H1 (cell line): ENCODE results near the gene ZAP70. TPM values are rescaled to one million over a fixed set of nuclear protein-coding genes. Genes with fewer than 3 reads are reported as not detected.

Source experiments
- CTCF ChIA-PET: fragments of 300-600 bp; sonication (Branson Sonifier 250); formaldehyde crosslinking; loops from one replicate; lab custom pipeline; 2021; ENCODE audit not compliant: partially characterized antibody; lab: Charles Lee
- POLR2A ChIA-PET: fragments of 300-600 bp; sonication (Branson Sonifier 250); formaldehyde crosslinking; loops from one replicate; lab custom pipeline; 2021; ENCODE audit warnings: inconsistent platforms; ENCODE audit not compliant: partially characterized antibody; lab: Charles Lee
- DNase-seq, 2 experiments: peaks; one replicate each; pipeline versions ENCODE4 v3.0.0 to v3.0.0-alpha.2; 2010 to 2022; ENCODE audit warnings: low spot score in 2 of 2, low read depth in 1 of 2, mixed read lengths in 1 of 2
- FAIRE-seq: peaks from 2 replicates; lab custom pipeline; 2011; peaks lifted over from hg19 to GRCh38; lab: Jason Lieb, UNC
- H2AFZ ChIP-seq: 2 replicates; pipeline ENCODE4 v1.8.1; 2012; ENCODE audit warnings: low read length, inconsistent platforms
- H2AK5ac ChIP-seq: 2 replicates; pipeline ENCODE4 v1.6.1; 2013; ENCODE audit warnings: low read depth, low read length
- H2BK120ac ChIP-seq: replicated peaks from 2 replicates; pipeline ENCODE3; 2013; ENCODE audit warnings: low read depth, low read length, inconsistent platforms
- H2BK12ac ChIP-seq: 2 replicates; pipeline ENCODE4 v1.6.1; 2013; ENCODE audit warnings: low read depth, low read length
- H2BK15ac ChIP-seq: 2 replicates; pipeline ENCODE4 v1.6.1; 2013; ENCODE audit warnings: low read length
- H2BK20ac ChIP-seq: 2 replicates; pipeline ENCODE4 v1.6.1; 2013; ENCODE audit warnings: low read length
- H2BK5ac ChIP-seq: 2 replicates; pipeline ENCODE4 v1.6.1; 2013; ENCODE audit warnings: low read depth, low read length
- H3K14ac ChIP-seq: 2 replicates; pipeline ENCODE4 v1.6.1; 2013; ENCODE audit warnings: inconsistent platforms; ENCODE audit not compliant: insufficient read length
- H3K18ac ChIP-seq: 2 replicates; pipeline ENCODE4 v1.6.1; 2013; ENCODE audit warnings: low read length; ENCODE audit errors: extremely low read depth
- H3K23ac ChIP-seq: 2 replicates; pipeline ENCODE4 v1.6.1; 2013; ENCODE audit warnings: inconsistent platforms; ENCODE audit not compliant: insufficient read length
- H3K23me2 ChIP-seq: 2 replicates; pipeline ENCODE4 v1.6.1; 2013; ENCODE audit warnings: low read depth, low read length
- H3K27ac ChIP-seq: 2 replicates; pipeline ENCODE4 v1.6.1; 2011; ENCODE audit warnings: low read depth, low read length, inconsistent platforms
- H3K27me3 ChIP-seq, 4 experiments: replicated peaks in 1 of 4; 1 replicate in 1 of 4; 2 replicates in 3 of 4; pipeline versions ENCODE4 v1.6.1 to v1.8.1; 2011 to 2013; ENCODE audit warnings: low read length in 3 of 4, mild to moderate bottlenecking in 3 of 4, inconsistent platforms in 2 of 4, mixed read lengths in 2 of 4, moderate library complexity in 1 of 4; ENCODE audit not compliant: control insufficient read depth in 3 of 4, insufficient read depth in 3 of 4; ENCODE audit errors: extremely low read depth in 1 of 4
- H3K36me3 ChIP-seq, 4 experiments: 2 replicates each; pipeline versions ENCODE4 v1.6.1 to v1.8.1; 2011 to 2013; ENCODE audit warnings: mild to moderate bottlenecking in 4 of 4, low read length in 3 of 4, moderate library complexity in 2 of 4, control low read depth in 1 of 4, inconsistent platforms in 1 of 4; ENCODE audit not compliant: insufficient read depth in 4 of 4, control insufficient read depth in 2 of 4
- H3K4ac ChIP-seq: replicated peaks from 2 replicates; pipeline ENCODE3; 2013; ENCODE audit warnings: low read length, low read depth, mixed read lengths, inconsistent platforms; ENCODE audit not compliant: insufficient read length
- H3K4me1 ChIP-seq, 4 experiments: replicated peaks in 1 of 4; 1 replicate in 1 of 4; 2 replicates in 3 of 4; pipeline versions ENCODE4 v1.6.1 to v1.8.1; 2011 to 2013; ENCODE audit warnings: low read length in 3 of 4, inconsistent platforms in 2 of 4, mixed read lengths in 1 of 4; ENCODE audit not compliant: insufficient read depth in 4 of 4, control insufficient read depth in 3 of 4
- H3K4me2 ChIP-seq, 2 experiments: 2 replicates each; pipeline versions ENCODE4 v1.6.1 to v1.8.1; 2011 to 2013; ENCODE audit warnings: low read depth in 2 of 2, low read length in 2 of 2, control low read depth in 1 of 2, inconsistent platforms in 1 of 2, mild to moderate bottlenecking in 1 of 2; ENCODE audit not compliant: insufficient read depth in 1 of 2
- H3K4me3 ChIP-seq, 4 experiments: fragments of 200-600, 300-600 bp in 1 of 4; sonication (generic), shearing (Covaris generic), sonication (Bioruptor Twin) in 1 of 4; 2 replicates each; pipeline versions ENCODE4 v1.5.1 to v1.8.1; 2011 to 2016; ENCODE audit warnings: low read length in 4 of 4, low read depth in 3 of 4, control low read depth in 2 of 4, inconsistent platforms in 2 of 4, mild to moderate bottlenecking in 2 of 4, mixed read lengths in 1 of 4, moderate library complexity in 1 of 4; ENCODE audit not compliant: insufficient read depth in 2 of 4; ENCODE audit errors: extremely low read depth in 1 of 4
- H3K56ac ChIP-seq: replicated peaks from 2 replicates; pipeline ENCODE3; 2013; ENCODE audit warnings: low read depth, mild to moderate bottlenecking, mixed read lengths, low read length, inconsistent platforms; ENCODE audit not compliant: insufficient read length
- H3K79me1 ChIP-seq: 2 replicates; pipeline ENCODE4 v1.6.1; 2013; ENCODE audit warnings: low read depth, low read length, control low read depth
- H3K79me2 ChIP-seq, 2 experiments: 2 replicates each; pipeline versions ENCODE4 v1.6.1 to v1.8.1; 2012 to 2013; ENCODE audit warnings: low read length in 2 of 2, mild to moderate bottlenecking in 2 of 2, inconsistent platforms in 1 of 2; ENCODE audit not compliant: insufficient read depth in 2 of 2, control insufficient read depth in 1 of 2
- H3K9ac ChIP-seq, 4 experiments: replicated peaks in 1 of 4; 1 replicate in 1 of 4; 2 replicates in 3 of 4; pipeline versions ENCODE4 v1.6.1 to v1.8.1; 2011 to 2013; ENCODE audit warnings: low read depth in 3 of 4, low read length in 3 of 4, control low read depth in 2 of 4, mild to moderate bottlenecking in 2 of 4, moderate library complexity in 2 of 4, inconsistent platforms in 1 of 4; ENCODE audit errors: extremely low read depth in 1 of 4
- H3K9me3 ChIP-seq, 2 experiments: 2 replicates each; pipeline versions ENCODE4 v1.6.1 to v1.8.1; 2012 to 2013; ENCODE audit warnings: mild to moderate bottlenecking in 2 of 2, moderate library complexity in 2 of 2, control low read depth in 1 of 2, inconsistent platforms in 1 of 2, low read depth in 1 of 2, low read length in 1 of 2, mixed read lengths in 1 of 2; ENCODE audit not compliant: insufficient read depth in 2 of 2
- H4K20me1 ChIP-seq, 2 experiments: replicated peaks in 1 of 2; 2 replicates each; pipeline versions ENCODE3 to v1.8.1; 2011 to 2013; ENCODE audit warnings: inconsistent platforms in 2 of 2, low read length in 2 of 2, mild to moderate bottlenecking in 1 of 2; ENCODE audit not compliant: insufficient read depth in 2 of 2, control insufficient read depth in 1 of 2
- H4K5ac ChIP-seq: 2 replicates; pipeline ENCODE4 v1.6.1; 2013; ENCODE audit warnings: low read length, low read depth, mixed read lengths, inconsistent platforms; ENCODE audit not compliant: insufficient read length
- H4K8ac ChIP-seq: 2 replicates; pipeline ENCODE4 v1.8.0; 2013; ENCODE audit warnings: mild to moderate bottlenecking, moderate library complexity, low read length, inconsistent platforms; ENCODE audit not compliant: insufficient read depth; ENCODE audit errors: extremely low read depth
- H4K91ac ChIP-seq: replicated peaks from 2 replicates; pipeline ENCODE3; 2013; ENCODE audit warnings: low read length, mixed read lengths, inconsistent platforms; ENCODE audit not compliant: insufficient read length
- HDAC6 ChIP-seq: IDR thresholded peaks from one replicate; pipeline ENCODE4 v1.7.1; 2012; ENCODE audit warnings: low read depth, mild to moderate bottlenecking, inconsistent platforms, low read length, moderate library complexity
- KDM4A ChIP-seq: IDR thresholded peaks from one replicate; pipeline ENCODE4 v1.7.1; 2012; ENCODE audit warnings: low read depth, mild to moderate bottlenecking, moderate library complexity, low read length, inconsistent platforms; ENCODE audit not compliant: severe bottlenecking
- NRF1 ChIP-seq: IDR thresholded peaks from 2 replicates; pipeline ENCODE4 v1.6.1; 2011; ENCODE audit warnings: mild to moderate bottlenecking, low read depth, low read length, improper control_type of control experiment
- RXRA ChIP-seq: IDR thresholded peaks from 2 replicates; pipeline ENCODE4 v1.6.1; 2011; ENCODE audit warnings: low read depth, mild to moderate bottlenecking, low read length, moderate library complexity; ENCODE audit not compliant: insufficient read depth
- SRF ChIP-seq: IDR thresholded peaks from 2 replicates; pipeline ENCODE4 v1.6.1; 2011; ENCODE audit warnings: mild to moderate bottlenecking, low read depth, low read length, moderate library complexity
- WGBS, 2 experiments: shearing (Covaris generic) in 1 of 2; methylation state at CpG; one replicate each; pipeline versions ENCODE4 v1.1.6 to v1.1.7; 2013 to 2015; ENCODE audit warnings: low lambda C conversion rate in 2 of 2, mixed read lengths in 2 of 2, inconsistent platforms in 1 of 2, low coverage in 1 of 2, missing lambda C conversion rate in 1 of 2; ENCODE audit not compliant: insufficient replicate concordance in 2 of 2, insufficient coverage in 1 of 2, insufficient read length in 1 of 2; ENCODE audit errors: extremely low coverage in 1 of 2, missing lambda C conversion rate in 1 of 2; 5-methylcytosine and 5-hydroxymethylcytosine counted together
- polyA plus RNA-seq, 7 experiments: library from polyadenylated mRNA; depleted of rRNA in 3 of 7; stranded (reverse) in 5 of 7; unstranded in 2 of 7; fragments of >200 nt in 5 of 7; fragments of 200-250 nt in 2 of 7; gene quantifications; 1 replicate in 5 of 7; 2 replicates in 1 of 7; 4 replicates in 1 of 7; pipeline versions ENCODE4 v1.2.1 to v1.2.3, GENCODE V29; 2011 to 2013; ENCODE audit warnings: missing spikeins in 2 of 7, mixed read lengths in 2 of 7
- total RNA-seq: library from RNA; stranded (reverse); fragmentation: NEBNext Ultra II Directional; extraction: Animal tissue kit (Norgen Biotek cat#: 25700); gene quantifications from 2 replicates; pipeline ENCODE4 v1.2.1, GENCODE V29; 2021
- TF ChIP-seq, protein P1 (sequence below): IDR thresholded peaks from 2 replicates; pipeline ENCODE4 v1.6.1; 2011; ENCODE audit warnings: low read length, improper control_type of control experiment

Gene ZAP70
- total and polyA plus RNA-seq, 2 of the 8 experiments (the other 6 are each of a cell fraction or from before 2014, with no cell fraction given), result 0.15 TPM; not detected in 1

DNA sequence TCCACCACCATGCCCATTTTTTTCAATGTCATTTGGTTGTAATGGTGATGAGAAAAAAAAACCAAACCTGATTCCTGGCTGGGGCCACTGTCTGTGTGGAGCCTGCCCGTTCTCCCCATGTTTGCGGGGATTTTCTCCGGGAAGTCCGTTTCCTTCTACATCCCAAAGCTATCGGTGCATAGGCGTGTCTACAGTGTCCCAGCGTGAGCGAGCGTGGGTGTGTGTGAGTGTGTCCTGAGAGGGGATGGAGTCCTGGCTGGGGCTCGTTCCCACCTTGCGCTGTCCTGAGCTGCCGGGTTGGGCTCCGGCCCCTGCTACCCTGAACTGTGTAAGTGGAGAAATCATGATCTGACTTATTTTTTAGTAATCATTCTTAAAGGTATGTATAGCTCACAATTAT lies 7.3 kb upstream of the ZAP70 start:
- Histone ChIP-seq H2BK120ac (no peak overlapping the region), H3K4me2 (no peak overlapping the region), H2BK20ac (no peak overlapping the region), H3K27me3 (no peaks in the 10 kb centered on the region), H2AFZ (no peak overlapping the region), H4K20me1 (no peaks in the 10 kb centered on the region), H2AK5ac (no peak overlapping the region), H3K4ac (no peak overlapping the region), H3K9ac (no peak overlapping the region), H3K18ac (no peak overlapping the region), H3K9me3 (no peaks in the 10 kb centered on the region), H4K8ac (no peak overlapping the region), H3K4me3 (no peak overlapping the region), H3K4me1 (0 out of 7 replicates have a peak, but pooled peaks cover 0 to 3% (median 0%) of the 10 kb centered on the region in 4 experiments), H2BK5ac (no peak overlapping the region), H3K79me1 (no peaks in the 10 kb centered on the region), H3K27ac (no peak overlapping the region), H4K91ac (no peak overlapping the region), H3K23me2 (no peaks in the 10 kb centered on the region; the same call in 1 of the 2 replicates), H3K56ac (no peak overlapping the region), H3K36me3 (no peaks in the 10 kb centered on the region)
- FAIRE-seq (no peak), DNase-seq (peak in 1 of 2 experiments; percentile 35)
- ChIA-PET POLR2A (no interaction called here), CTCF (interaction anchor here (1.1 to 13.6 kb wide), 6 partner anchors 7 to 115 kb away, joined by 3 to 202 read pairs (median 7); no protein-coding TSS in a partner anchor)
- WGBS, 2 experiments, result 94% methylated on average over 13 of the region's 13 CpGs; no CpG with 5 or more reads in 1 of the 2 experiments
- TF ChIP-seq, protein P1, sequence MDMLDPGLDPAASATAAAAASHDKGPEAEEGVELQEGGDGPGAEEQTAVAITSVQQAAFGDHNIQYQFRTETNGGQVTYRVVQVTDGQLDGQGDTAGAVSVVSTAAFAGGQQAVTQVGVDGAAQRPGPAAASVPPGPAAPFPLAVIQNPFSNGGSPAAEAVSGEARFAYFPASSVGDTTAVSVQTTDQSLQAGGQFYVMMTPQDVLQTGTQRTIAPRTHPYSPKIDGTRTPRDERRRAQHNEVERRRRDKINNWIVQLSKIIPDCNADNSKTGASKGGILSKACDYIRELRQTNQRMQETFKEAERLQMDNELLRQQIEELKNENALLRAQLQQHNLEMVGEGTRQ, result no peak
- TF ChIP-seq RXRA (no peak), SRF (no peak), HDAC6 (no peak), KDM4A (no peak), NRF1 (no peak)
- TF ChIP-seq, all 59 proteins: peak for 0
- H2BK12ac ChIP-seq, result no peak overlapping the region
- no peak overlapping the region for H2BK15ac ChIP-seq
- no peak overlapping the region for H3K23ac ChIP-seq
- H3K79me2 ChIP-seq, result no peaks in the 10 kb centered on the region
- H4K5ac ChIP-seq, result no peak overlapping the region
- H3K14ac ChIP-seq, result no peak overlapping the region
